K562 (cell line): Measurements from ENCODE around the gene PRKG1. TPM values are rescaled to one million over a fixed set of nuclear protein-coding genes. Genes with fewer than 3 reads are reported as not detected.

Experiments used
- BRD4 ChIP-seq: fragments of 200-600 bp; sonication (generic); IDR thresholded peaks from 2 replicates; pipeline ENCODE4 v1.6.1; 2017; ENCODE audit warnings: inconsistent platforms
- JUN ChIP-seq, 2 experiments: sonication (generic) in 1 of 2; formaldehyde crosslinking in 1 of 2; IDR thresholded peaks; 2 replicates each; pipeline versions ENCODE4 v1.6.1 to v1.8.0; 2012 to 2022; ENCODE audit warnings: borderline replicate concordance in 2 of 2, mild to moderate bottlenecking in 2 of 2, improper control_type of control experiment in 1 of 2, low read depth in 1 of 2, low read length in 1 of 2, missing genetic modification reagents in 1 of 2
- RNF2 ChIP-seq: sonication (generic); IDR thresholded peaks from 2 replicates; pipeline ENCODE4 v1.6.1; 2016
- SLC30A9 ChIP-seq: fragments of 250-450 bp; sonication (Bioruptor Pico); IDR thresholded peaks from 2 replicates; pipeline ENCODE4 v1.8.0; 2022; ENCODE audit warnings: mild to moderate bottlenecking, moderate library complexity
- ZNF197 ChIP-seq: fragments of 200-800 bp; sonication (Bioruptor generic); IDR thresholded peaks from 2 replicates; pipeline ENCODE4 v1.6.1; 2016; ENCODE audit warnings: low read depth, missing genetic modification characterization, missing compliant biosample characterization
- ZNF79 ChIP-seq: fragments of 250-450 bp; sonication (Bioruptor Pico); IDR thresholded peaks from 2 replicates; pipeline ENCODE4 v1.4.0; 2020; ENCODE audit warnings: low read depth, mild to moderate bottlenecking, moderate library complexity
- polyA plus RNA-seq, 8 experiments: library from polyadenylated mRNA; depleted of rRNA in 4 of 8; stranded (reverse) in 5 of 8; unstranded in 3 of 8; fragments of >200 nt; fragmentation: Nextera tagmentation in 2 of 8; fragmentation: Illumina TruSeq in 1 of 8; extraction: Ambion mirVana in 2 of 8; extraction: Trizol in 1 of 8; gene quantifications; 2 replicates each; pipeline versions ENCODE4 v1.2.1 to v1.2.3, GENCODE V29; 2011 to 2014; ENCODE audit warnings: inconsistent platforms in 1 of 8, missing spikeins in 1 of 8
- total RNA-seq, 7 experiments: library from RNA; depleted of rRNA in 6 of 7; stranded (reverse); fragments of >200 nt in 6 of 7; fragmentation: Illumina TruSeq in 2 of 7; extraction: Trizol in 2 of 7; gene quantifications; 2 replicates each; pipeline versions ENCODE4 v1.2.1 to v1.2.3, GENCODE V29; 2011 to 2021; ENCODE audit warnings: low replicate concordance in 1 of 7
- TF ChIP-seq, protein P1 (sequence below): fragments of 250-450 bp; sonication (Bioruptor Pico); IDR thresholded peaks from 2 replicates; pipeline ENCODE4 v1.4.0; 2020; ENCODE audit warnings: mild to moderate bottlenecking
- TF ChIP-seq, protein P2 (sequence below): fragments of 450-650 bp; IDR thresholded peaks from 2 replicates; pipeline ENCODE4 v1.7.0; 2016; ENCODE audit warnings: borderline replicate concordance

The PRKG1 gene
- total and polyA plus RNA-seq, 9 of the 15 experiments (the other 6 are each of a cell fraction or from before 2014, with no cell fraction given) = 0.22 TPM; not detected in 8

DNA sequence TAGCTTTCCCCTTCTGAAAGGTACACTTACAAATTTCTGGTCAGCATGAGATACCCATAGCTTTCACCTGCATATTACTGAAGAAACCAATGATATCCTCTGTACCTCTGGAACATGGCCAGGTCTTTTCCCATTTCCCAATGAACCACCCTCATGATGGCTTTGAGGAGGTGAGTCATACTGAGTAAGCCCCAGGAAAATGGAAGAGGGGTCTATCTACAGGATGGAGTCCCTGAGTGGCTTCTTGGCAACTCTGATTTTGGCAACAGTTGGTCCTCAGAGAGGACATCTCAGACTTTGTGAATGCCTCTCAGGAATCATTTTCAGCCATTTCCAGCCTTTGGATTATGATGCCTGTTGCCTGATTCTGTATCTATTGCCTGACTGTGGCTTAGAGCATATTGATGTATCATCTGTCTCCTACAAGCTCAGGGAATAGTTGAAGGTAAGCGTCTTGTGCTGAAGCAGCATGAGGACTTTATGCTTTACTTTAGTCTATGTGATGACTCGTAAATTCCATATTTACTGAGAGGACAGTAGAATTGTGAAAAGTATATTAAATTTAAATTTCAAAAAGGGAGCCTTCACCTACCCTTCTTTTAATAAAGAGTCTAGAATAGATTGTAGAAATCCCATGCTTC is 1155.1 kb downstream of the PRKG1 start (continued):
- TF ChIP-seq, protein P1, sequence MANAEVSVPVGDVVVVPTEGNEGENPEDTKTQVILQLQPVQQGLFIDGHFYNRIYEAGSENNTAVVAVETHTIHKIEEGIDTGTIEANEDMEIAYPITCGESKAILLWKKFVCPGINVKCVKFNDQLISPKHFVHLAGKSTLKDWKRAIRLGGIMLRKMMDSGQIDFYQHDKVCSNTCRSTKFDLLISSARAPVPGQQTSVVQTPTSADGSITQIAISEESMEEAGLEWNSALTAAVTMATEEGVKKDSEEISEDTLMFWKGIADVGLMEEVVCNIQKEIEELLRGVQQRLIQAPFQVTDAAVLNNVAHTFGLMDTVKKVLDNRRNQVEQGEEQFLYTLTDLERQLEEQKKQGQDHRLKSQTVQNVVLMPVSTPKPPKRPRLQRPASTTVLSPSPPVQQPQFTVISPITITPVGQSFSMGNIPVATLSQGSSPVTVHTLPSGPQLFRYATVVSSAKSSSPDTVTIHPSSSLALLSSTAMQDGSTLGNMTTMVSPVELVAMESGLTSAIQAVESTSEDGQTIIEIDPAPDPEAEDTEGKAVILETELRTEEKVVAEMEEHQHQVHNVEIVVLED (CRISPR knock-in tag) = no peak
- TF ChIP-seq RNF2 (no peak), BRD4 (no peak), SLC30A9 (CRISPR knock-in tag) (no peak), ZNF79 (CRISPR knock-in tag) (no peak), ZNF197 (no peak), JUN (IDR thresholded peaks at IDR 0.05; ENCODE audit: borderline replicate concordance, low read depth, low read length) (no peak), JUN (CRISPR knock-in tag; IDR thresholded peaks at IDR 0.05; ENCODE audit: borderline replicate concordance) (no peak)
- TF ChIP-seq, protein P2, sequence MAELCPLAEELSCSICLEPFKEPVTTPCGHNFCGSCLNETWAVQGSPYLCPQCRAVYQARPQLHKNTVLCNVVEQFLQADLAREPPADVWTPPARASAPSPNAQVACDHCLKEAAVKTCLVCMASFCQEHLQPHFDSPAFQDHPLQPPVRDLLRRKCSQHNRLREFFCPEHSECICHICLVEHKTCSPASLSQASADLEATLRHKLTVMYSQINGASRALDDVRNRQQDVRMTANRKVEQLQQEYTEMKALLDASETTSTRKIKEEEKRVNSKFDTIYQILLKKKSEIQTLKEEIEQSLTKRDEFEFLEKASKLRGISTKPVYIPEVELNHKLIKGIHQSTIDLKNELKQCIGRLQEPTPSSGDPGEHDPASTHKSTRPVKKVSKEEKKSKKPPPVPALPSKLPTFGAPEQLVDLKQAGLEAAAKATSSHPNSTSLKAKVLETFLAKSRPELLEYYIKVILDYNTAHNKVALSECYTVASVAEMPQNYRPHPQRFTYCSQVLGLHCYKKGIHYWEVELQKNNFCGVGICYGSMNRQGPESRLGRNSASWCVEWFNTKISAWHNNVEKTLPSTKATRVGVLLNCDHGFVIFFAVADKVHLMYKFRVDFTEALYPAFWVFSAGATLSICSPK = no peak
